Measurements from ENCODE around the gene VPS45. TPM values are rescaled to one million over a fixed set of nuclear protein-coding genes. Genes with fewer than 3 reads are reported as not detected.
"Not testable (repeated sequence)": the region's sequence is repeated elsewhere in the genome, so short reads cannot be mapped to it uniquely, and the experiment has no call there.

VPS45 gene, protein sequence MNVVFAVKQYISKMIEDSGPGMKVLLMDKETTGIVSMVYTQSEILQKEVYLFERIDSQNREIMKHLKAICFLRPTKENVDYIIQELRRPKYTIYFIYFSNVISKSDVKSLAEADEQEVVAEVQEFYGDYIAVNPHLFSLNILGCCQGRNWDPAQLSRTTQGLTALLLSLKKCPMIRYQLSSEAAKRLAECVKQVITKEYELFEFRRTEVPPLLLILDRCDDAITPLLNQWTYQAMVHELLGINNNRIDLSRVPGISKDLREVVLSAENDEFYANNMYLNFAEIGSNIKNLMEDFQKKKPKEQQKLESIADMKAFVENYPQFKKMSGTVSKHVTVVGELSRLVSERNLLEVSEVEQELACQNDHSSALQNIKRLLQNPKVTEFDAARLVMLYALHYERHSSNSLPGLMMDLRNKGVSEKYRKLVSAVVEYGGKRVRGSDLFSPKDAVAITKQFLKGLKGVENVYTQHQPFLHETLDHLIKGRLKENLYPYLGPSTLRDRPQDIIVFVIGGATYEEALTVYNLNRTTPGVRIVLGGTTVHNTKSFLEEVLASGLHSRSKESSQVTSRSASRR
- 41.5 and 49.5 TPM in 2 replicates for total RNA-seq (2014; rRNA removed; shearing (Covaris generic))

DNA sequence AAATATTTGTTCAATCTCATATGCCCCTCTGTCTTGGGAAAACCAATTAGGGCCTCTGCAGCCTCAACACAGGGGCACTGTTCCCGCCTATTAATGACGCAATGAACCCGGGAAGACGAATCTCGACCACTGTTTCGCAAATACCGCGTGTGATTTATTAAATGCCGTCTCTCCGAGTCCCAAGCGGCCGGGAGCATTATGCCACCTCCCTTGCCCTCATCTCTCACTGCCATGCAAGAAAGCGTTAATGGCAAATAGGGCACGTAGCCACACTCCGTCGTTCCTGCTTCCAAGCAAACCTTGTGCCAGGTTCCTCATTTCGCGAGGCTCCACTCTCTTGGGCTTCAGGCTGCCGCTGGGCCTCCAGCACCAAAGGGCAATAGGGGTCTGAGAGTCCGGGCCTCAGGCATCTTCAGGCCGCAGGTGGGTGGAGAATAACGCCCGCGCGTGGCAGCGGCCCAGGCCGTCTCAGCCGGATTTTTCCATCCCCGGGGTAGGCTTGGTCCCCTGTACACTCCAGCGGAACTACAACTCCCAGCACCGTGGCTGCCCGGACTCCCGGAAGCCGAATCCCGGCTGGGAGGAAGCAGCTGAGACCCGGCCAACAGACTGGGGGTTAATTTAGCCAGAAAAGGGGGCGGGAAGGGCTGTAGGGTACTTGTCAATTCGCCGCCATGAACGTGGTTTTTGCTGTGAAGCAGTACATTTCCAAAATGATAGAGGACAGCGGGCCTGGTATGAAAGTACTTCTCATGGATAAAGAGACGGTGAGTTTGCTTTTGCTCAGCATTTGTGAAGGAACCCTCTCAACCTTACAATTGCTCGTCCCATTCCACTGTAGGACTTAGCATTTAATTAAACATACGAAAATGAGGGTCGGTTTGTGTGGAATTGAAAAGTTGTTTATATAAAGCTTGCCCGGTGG lies at the start of gene VPS45:
VPS45 (plus strand) TSS at position 593 of the 925 bp plus-strand sequence; CDS start at position 675, 82 bp downstream.
- peak; percentile 93 to 94 for DNase-seq
- H3K36me3 ChIP-seq = peaks cover 7% of the 10 kb centered on the region; the same call in 1 of the 2 replicates
- peak within 1 kb of the TSS; percentile 88 for H3K27ac ChIP-seq
- peak within 1 kb of the TSS; percentile 69 for H3K4me3 ChIP-seq
- H3K9me3 ChIP-seq (replicated peaks) = no peaks in the 10 kb centered on the region
- H3K4me1 ChIP-seq = peaks cover 20% of the 10 kb centered on the region
- no peaks in the 10 kb centered on the region for H3K27me3 ChIP-seq

DNA sequence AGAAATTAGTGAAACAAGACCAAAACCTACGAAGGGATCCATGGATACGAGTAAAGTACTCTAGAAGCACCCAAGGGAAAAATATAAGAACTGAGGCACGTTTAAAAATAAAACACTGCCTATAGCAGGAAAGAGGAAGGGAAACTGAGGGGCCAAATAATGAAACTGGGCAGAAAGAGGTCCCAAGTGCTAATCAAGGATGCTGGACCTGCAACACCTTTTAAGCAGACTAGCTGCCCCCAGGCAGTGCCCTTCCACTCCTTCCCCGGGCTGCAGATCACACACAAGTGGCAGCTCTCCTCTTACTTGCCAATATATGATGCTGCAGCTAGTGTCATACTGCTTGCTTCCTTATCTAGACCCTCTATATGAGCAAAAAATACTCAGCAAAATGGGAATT lies 49.4 kb upstream of the VPS45 start:
- no peaks in the 10 kb centered on the region for H3K36me3 ChIP-seq
- no peaks in the 10 kb centered on the region for H3K27me3 ChIP-seq
- H3K4me1 ChIP-seq = peaks cover 2% of the 10 kb centered on the region
- no peak overlapping the region for H3K27ac ChIP-seq
- no peak overlapping the region for H3K4me3 ChIP-seq
- no peak for DNase-seq
- H3K9me3 ChIP-seq (replicated peaks) = no peaks in the 10 kb centered on the region

DNA sequence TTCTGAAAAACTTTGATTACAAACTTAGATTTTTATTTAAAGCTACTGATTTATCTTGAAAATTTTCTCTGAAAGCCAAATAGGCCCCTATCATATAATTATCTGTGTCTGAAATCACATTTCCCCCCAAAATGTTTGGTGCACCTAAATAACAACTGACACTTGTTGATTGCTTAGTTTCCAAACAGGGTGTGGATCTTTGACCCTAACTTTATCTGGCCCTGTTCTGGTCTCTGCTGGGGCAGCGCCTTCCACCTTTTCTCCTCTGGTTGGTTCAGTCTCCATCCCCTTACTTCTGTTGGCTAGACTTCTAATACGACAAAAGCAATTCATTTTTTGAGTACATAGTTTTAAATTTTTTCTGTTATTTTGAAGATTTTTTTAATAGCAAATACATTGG lies 46.9 kb upstream of the VPS45 start:
- no peak for DNase-seq
- H3K27ac ChIP-seq = no peak overlapping the region
- no peaks in the 10 kb centered on the region for H3K4me1 ChIP-seq
- no peaks in the 10 kb centered on the region for H3K9me3 ChIP-seq (replicated peaks)
- H3K4me3 ChIP-seq = no peak overlapping the region
- H3K36me3 ChIP-seq = no peaks in the 10 kb centered on the region
- no peaks in the 10 kb centered on the region for H3K27me3 ChIP-seq

DNA sequence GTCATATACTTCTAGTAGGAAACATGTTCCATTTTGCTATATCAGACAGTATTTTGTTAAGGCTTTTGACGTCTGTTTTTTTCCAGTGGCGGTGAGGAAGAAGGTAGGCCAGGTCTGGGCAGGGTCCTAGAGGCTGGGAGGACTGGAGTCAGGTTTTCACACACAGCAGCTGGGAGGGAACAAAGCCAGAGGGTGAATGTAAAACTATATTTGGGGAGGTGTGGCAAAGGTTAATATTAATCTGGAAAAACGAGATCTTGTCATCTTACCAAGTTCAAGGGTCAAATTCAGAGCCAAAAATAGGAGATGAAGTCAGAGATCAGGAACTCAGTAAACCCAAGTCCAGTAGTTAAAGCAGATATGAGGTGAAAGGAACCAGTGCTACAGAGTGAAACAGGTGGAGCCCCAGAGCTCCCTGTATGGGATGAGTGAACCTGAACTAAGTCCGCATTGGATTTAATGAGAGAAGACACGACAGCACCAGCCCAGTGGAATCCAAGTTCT lies 46.3 kb upstream of the VPS45 start:
- Histone ChIP-seq H3K27ac (no peak overlapping the region), H3K4me3 (no peak overlapping the region), H3K4me1 (no peaks in the 10 kb centered on the region), H3K36me3 (no peaks in the 10 kb centered on the region), H3K9me3 (replicated peaks) (no peaks in the 10 kb centered on the region), H3K27me3 (no peaks in the 10 kb centered on the region)
- DNase-seq = peak in 1 of 2 experiments; percentile 17

DNA sequence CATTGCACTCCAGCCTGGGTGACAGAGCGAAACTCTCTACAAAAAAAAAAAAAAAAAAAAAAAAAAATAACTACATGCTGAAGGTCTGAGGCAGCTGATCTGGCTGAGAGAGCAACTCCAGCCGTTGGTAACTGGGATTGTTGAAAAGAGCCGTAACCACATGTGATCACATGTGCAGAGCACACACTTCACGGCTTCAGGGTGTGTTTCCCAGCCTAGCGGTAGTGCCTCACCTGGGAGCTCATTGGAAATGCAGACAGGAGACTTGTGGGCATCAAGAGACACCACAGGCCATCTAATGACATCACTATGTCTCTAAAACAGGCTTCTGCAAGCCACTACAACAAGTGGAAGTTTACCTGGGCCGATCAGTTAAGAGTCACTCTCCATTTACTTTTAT lies 45.2 kb upstream of the VPS45 start:
- H3K36me3 ChIP-seq = no peaks in the 10 kb centered on the region
- no peak overlapping the region for H3K27ac ChIP-seq
- no peaks in the 10 kb centered on the region for H3K4me1 ChIP-seq
- no peaks in the 10 kb centered on the region for H3K9me3 ChIP-seq (replicated peaks)
- DNase-seq = no peak
- no peaks in the 10 kb centered on the region for H3K27me3 ChIP-seq
- H3K4me3 ChIP-seq = no peak overlapping the region

DNA sequence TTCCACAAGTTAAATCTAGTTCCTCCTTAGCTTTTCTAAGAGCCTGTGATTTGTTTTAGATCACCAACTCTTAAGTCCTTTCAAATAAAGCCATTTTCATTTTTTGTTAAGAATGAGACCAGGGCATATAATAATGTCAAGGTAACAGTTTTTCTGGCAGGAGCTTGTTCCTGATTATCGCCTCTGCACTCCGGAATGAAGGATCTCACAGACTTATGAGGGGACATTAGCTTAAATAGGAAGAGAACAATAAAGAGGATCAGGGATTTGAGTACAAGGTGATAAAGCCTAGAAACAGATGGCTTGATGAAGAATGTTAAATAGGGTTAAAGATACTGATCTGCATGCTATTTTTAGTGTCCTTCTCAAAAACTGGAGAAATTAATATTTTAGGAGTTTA lies 43.4 kb upstream of the VPS45 start:
- Histone ChIP-seq H3K27ac (no peak overlapping the region), H3K9me3 (replicated peaks) (no peaks in the 10 kb centered on the region), H3K4me1 (no peaks in the 10 kb centered on the region), H3K4me3 (no peak overlapping the region), H3K36me3 (no peaks in the 10 kb centered on the region), H3K27me3 (no peaks in the 10 kb centered on the region)
- no peak for DNase-seq

DNA sequence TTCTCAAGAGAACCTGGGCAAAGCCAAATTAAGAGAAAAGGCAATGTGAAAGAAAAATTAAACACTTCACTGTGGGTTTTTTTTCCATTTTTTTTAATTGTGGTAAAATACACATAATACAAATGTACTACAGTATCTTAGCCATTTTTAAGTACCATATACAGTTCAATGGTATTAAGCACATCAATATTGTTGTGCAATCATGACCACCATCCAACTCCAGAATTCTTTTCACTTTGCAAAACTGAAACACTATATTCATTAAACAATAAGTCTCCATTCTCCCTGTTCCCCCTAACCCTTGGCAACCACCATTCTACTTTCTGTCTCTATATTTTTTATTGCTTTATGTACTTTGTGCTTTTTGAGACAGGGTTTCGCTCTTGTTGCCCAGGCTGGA lies 39.3 kb upstream of the VPS45 start:
- no peaks in the 10 kb centered on the region for H3K36me3 ChIP-seq
- H3K4me3 ChIP-seq = no peak overlapping the region
- no peak for DNase-seq
- no peak overlapping the region for H3K27ac ChIP-seq
- H3K27me3 ChIP-seq = no peaks in the 10 kb centered on the region
- H3K9me3 ChIP-seq (replicated peaks) = no peaks in the 10 kb centered on the region
- no peaks in the 10 kb centered on the region for H3K4me1 ChIP-seq

DNA sequence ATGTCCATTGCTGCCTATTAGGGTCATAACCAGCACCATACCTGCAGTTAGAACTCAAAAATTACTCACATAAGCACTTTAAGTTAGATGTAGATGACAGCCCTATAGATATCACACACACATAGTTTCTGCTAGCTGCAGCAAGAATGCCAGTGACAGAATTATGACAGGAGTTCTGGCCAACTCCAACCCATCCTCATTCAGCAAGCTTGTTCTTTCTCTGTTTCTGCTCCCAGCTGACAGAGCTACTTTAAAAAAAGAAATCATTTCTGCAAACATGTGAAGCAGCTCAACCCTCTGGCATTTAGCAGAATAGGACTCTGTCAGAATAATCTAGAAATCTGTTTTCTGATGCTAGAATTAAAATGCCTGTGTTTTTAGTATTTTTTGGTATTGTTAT lies 33.2 kb upstream of the VPS45 start:
- Histone ChIP-seq H3K27me3 (no peaks in the 10 kb centered on the region), H3K4me3 (no peak overlapping the region), H3K9me3 (replicated peaks) (no peaks in the 10 kb centered on the region), H3K27ac (no peak overlapping the region), H3K4me1 (no peaks in the 10 kb centered on the region), H3K36me3 (no peaks in the 10 kb centered on the region)
- no peak for DNase-seq

DNA sequence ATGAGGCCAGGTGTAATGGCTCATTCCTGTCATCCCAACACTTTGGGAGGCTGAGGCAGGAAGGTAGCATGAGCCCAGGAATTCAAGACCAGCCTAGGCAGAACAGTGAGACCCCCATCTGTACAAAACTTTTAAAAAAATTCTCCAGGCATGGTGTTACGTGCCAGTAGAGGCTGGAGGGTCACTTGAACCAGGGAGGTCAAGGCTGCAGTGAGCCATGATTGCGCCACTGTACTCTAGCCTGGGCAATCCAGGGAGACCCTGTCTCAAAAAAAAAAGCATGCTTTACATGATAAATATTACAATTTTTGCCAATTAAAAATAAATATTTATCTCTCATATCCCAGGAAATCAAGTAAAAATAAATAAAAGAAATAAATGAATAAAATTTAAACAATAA lies 17.6 kb upstream of the VPS45 start:
- H3K4me3 ChIP-seq = no peak overlapping the region
- H3K27ac ChIP-seq = no peak overlapping the region
- H3K27me3 ChIP-seq = no peaks in the 10 kb centered on the region
- H3K36me3 ChIP-seq = no peaks in the 10 kb centered on the region
- DNase-seq = no peak
- H3K4me1 ChIP-seq = no peaks in the 10 kb centered on the region; the same call in 1 of the 2 replicates
- no peaks in the 10 kb centered on the region for H3K9me3 ChIP-seq (replicated peaks)

DNA sequence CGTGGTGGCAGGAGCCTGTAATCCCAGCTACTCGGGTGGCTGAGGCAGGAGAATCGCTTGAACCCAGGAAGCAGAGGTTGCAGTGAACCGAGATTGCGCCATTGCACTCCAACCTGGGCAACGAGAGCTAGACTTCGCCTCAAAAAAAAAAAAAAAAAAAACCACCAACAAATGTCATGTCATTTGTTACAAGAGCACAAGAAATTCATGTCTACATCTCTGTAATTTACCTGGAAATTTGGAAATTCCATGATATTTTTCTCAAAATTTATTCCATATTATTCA lies 16.5 kb upstream of the VPS45 start:
- no peak overlapping the region for H3K4me3 ChIP-seq
- H3K27ac ChIP-seq = no peak overlapping the region
- H3K4me1 ChIP-seq = no peaks in the 10 kb centered on the region; the same call in 1 of the 2 replicates
- DNase-seq = no peak
- no peaks in the 10 kb centered on the region for H3K9me3 ChIP-seq (replicated peaks)
- no peaks in the 10 kb centered on the region for H3K27me3 ChIP-seq
- no peaks in the 10 kb centered on the region for H3K36me3 ChIP-seq

DNA sequence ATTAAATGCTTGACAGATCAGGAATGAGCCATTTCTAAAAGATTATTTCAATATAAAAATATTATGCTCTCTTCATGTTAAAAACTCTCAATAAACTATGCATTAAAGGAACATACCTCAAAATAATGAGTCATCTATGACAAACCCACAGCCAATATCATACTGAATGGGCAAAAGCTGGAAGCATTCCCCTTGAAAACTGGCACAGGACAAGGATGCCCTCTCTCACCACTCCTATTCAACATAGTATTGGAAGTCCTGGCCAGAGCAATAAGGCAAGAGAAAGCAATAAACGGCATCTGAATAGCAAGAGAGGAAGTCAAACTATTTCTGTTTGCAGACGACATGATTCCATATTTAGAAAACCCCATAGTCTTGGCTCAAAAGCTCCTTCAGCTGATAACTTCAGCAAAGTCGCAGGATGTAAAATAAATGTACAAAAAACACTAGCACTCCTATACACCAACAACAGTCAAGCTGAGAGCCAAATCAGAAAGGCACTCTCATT lies 15.6 kb upstream of the VPS45 start:
- H3K36me3 ChIP-seq; H3K27me3 ChIP-seq; DNase-seq; H3K9me3 ChIP-seq (replicated peaks); H3K4me3 ChIP-seq; H3K27ac ChIP-seq; H3K4me1 ChIP-seq: not testable (repeated sequence)

DNA sequence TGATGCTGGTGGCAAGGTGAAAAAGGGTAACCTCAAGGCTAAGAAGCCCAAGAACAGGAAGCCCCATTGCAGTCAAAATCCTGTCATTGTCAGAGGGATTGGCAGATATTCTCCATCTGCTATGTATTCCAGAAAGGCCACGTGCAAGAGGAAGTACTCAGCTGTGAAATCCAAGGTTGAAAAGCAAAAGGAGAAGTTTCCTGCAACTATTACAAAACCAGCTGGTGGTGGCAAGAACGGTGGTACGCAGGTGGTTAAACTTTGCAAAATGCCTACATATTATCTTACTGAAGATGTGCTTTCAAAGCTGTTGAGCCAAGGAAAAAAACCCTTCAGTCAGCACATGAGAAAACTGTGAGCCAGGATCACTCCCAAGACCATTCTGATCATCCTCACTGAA lies 13.7 kb upstream of the VPS45 start:
- H3K36me3 ChIP-seq = no peaks in the 10 kb centered on the region
- no peak for DNase-seq
- no peaks in the 10 kb centered on the region for H3K9me3 ChIP-seq (replicated peaks)
- H3K4me1 ChIP-seq = no peaks in the 10 kb centered on the region; the same call in 1 of the 2 replicates
- no peak overlapping the region for H3K4me3 ChIP-seq
- H3K27me3 ChIP-seq = no peaks in the 10 kb centered on the region
- no peak overlapping the region for H3K27ac ChIP-seq

DNA sequence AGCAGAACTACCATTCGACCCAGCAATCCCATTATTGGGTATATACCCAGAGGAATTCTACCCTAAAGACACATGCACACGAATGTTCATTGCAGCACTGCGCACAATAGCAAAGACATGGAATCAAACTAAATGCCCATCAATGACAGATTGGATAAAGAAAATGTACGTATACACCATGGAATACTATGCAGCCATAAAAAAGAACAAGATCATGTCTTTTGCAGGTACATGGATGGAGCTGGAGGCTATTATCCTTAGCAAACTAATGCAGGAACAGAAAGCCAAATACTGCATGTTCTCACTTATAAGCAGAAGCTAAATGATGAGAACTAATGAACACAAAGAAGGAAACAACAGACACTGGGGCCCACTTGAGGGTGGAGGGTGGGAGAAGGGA lies 12.1 kb upstream of the VPS45 start:
- not testable (repeated sequence) for H3K27ac ChIP-seq; H3K4me1 ChIP-seq; H3K36me3 ChIP-seq; H3K4me3 ChIP-seq; H3K9me3 ChIP-seq (replicated peaks); DNase-seq; H3K27me3 ChIP-seq

DNA sequence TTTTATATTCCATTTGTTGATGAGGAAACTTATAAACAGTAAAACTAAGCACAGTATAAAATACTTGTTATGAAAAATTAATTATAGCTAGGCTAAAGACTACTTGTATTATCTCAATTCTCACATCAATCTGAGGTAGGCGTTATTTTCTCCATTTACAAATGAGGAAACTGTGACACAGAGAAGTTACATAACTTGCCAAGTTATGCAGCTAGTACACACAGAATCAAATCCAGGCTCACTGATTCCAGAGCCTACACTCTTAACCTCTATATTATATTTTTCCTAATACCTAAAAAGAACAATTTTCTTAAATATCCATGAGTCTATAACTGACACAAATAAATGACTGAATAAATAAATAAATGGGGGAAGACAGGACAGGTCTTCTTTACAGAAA lies 11.2 kb upstream of the VPS45 start:
- Histone ChIP-seq H3K4me1 (no peaks in the 10 kb centered on the region), H3K9me3 (replicated peaks) (no peaks in the 10 kb centered on the region), H3K36me3 (no peaks in the 10 kb centered on the region), H3K4me3 (no peak overlapping the region), H3K27me3 (no peaks in the 10 kb centered on the region), H3K27ac (no peak overlapping the region)
- no peak for DNase-seq

DNA sequence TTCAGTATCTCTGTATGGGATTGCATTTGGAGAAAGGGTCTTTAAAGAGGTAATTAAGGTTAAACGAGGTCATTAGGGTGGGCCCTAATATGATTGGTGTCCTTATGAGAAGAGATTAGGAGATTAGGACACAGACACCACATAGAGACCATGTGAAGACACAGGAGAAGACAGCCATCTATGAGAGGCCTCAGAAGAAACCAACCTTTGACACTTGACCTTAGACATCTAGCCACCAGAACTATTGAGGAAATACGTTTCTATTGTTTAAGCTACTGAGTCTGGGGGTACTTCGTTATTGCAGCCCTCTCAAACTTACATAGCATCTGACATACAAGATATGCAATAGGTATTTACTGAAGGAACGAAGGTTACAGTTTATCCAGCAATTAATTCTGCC lies 7.3 kb upstream of the VPS45 start:
- Histone ChIP-seq H3K4me1 (peaks cover 2% of the 10 kb centered on the region; the same call in 1 of the 2 replicates), H3K4me3 (no peak overlapping the region), H3K36me3 (no peaks in the 10 kb centered on the region), H3K9me3 (replicated peaks) (no peaks in the 10 kb centered on the region), H3K27ac (no peak overlapping the region), H3K27me3 (no peaks in the 10 kb centered on the region)
- no peak for DNase-seq
